MV-4-11 (cell line): ENCODE measurements around the gene TOGARAM1.

Experiments used
- DNase-seq: peaks from one replicate; lab custom pipeline; 2025; lab: John Stamatoyannopoulos, UW

TOGARAM1 gene

GRCh38 chr14:45084946-45085346 lies 123.0 kb downstream of the TOGARAM1 start:
- DNase-seq: no peak

- DNase-seq: peak; percentile 2
Observed at GRCh38 chr14:45089813-45090212, 127.8 kb downstream of the TOGARAM1 start.

- no peak for DNase-seq
Observed at GRCh38 chr14:45091710-45092109, 129.7 kb downstream of the TOGARAM1 start.

GRCh38 chr14:45094275-45094674 lies 132.3 kb downstream of the TOGARAM1 start:
- DNase-seq: no peak

- DNase-seq: no peak
Observed at GRCh38 chr14:45095143-45095542, 133.2 kb downstream of the TOGARAM1 start.

- DNase-seq: no peak
Observed at GRCh38 chr14:45096218-45096617, 134.2 kb downstream of the TOGARAM1 start.

- DNase-seq: no peak
Observed at GRCh38 chr14:45103806-45104205, 141.8 kb downstream of the TOGARAM1 start.

- DNase-seq: no peak
Observed at GRCh38 chr14:45104561-45104960, 142.6 kb downstream of the TOGARAM1 start.

- DNase-seq: no peak
Observed at GRCh38 chr14:45112896-45113781, 151.1 kb downstream of the TOGARAM1 start.

GRCh38 chr14:45114327-45114726 lies 152.3 kb downstream of the TOGARAM1 start:
- no peak for DNase-seq

GRCh38 chr14:45118594-45118993 lies 156.6 kb downstream of the TOGARAM1 start:
- DNase-seq: no peak

- DNase-seq: peak; percentile 37
Observed at GRCh38 chr14:45120096-45120495, 158.1 kb downstream of the TOGARAM1 start.

GRCh38 chr14:45123271-45123670 lies 161.3 kb downstream of the TOGARAM1 start:
- peak; percentile 55 for DNase-seq
